Smooth muscle cell (in vitro differentiated cells): ENCODE results near the gene TBC1D9B. TPM values are rescaled to one million over a fixed set of nuclear protein-coding genes. Genes with fewer than 3 reads are reported as not detected.
A peak's percentile ranks its signal among the peaks of the same experiment; 100 is the strongest.

Experiments
- DNase-seq: peaks from one replicate; lab custom pipeline; 2025; ENCODE audit not compliant: unreplicated experiment; lab: John Stamatoyannopoulos, UW
- H2AFZ ChIP-seq: fragments of 200-600 bp; sonication (generic); 2 replicates; pipeline ENCODE4 v1.6.0; 2016; ENCODE audit warnings: antibody characterized with exemption, low read depth, mild to moderate bottlenecking
- H3F3A ChIP-seq: fragments of 200-600 bp; sonication (generic); 2 replicates; pipeline ENCODE4 v1.6.0; 2017; ENCODE audit warnings: antibody characterized with exemption, low read depth
- H3K27ac ChIP-seq: fragments of 200-600 bp; sonication (generic); 2 replicates; pipeline ENCODE4 v1.5.1; 2016; ENCODE audit warnings: low read depth, mild to moderate bottlenecking
- H3K27me3 ChIP-seq: fragments of 200-600 bp; sonication (generic); 2 replicates; pipeline ENCODE4 v1.6.1; 2016; ENCODE audit warnings: low read depth, mild to moderate bottlenecking
- H3K36me3 ChIP-seq: fragments of 200-600 bp; sonication (generic); 2 replicates; pipeline ENCODE4 v1.5.1; 2016; ENCODE audit warnings: low read depth
- H3K4me1 ChIP-seq: fragments of 200-600 bp; sonication (generic); 2 replicates; pipeline ENCODE4 v1.5.1; 2016; ENCODE audit warnings: low read depth
- H3K4me2 ChIP-seq: fragments of 200-600 bp; sonication (generic); 2 replicates; pipeline ENCODE4 v1.6.0; 2016; ENCODE audit warnings: mild to moderate bottlenecking
- H3K4me3 ChIP-seq: fragments of 200-600 bp; sonication (generic); 2 replicates; pipeline ENCODE4 v1.5.1; 2016; ENCODE audit warnings: mild to moderate bottlenecking
- H3K79me2 ChIP-seq: fragments of 200-600 bp; sonication (generic); 2 replicates; pipeline ENCODE4 v1.6.0; 2016; ENCODE audit warnings: low read depth, mild to moderate bottlenecking
- H3K9ac ChIP-seq: fragments of 200-600 bp; sonication (generic); 2 replicates; pipeline ENCODE4 v1.6.0; 2016; ENCODE audit warnings: low read depth
- H3K9me3 ChIP-seq: fragments of 200-600 bp; sonication (generic); replicated peaks from 2 replicates; pipeline ENCODE4 v1.5.1; 2016; ENCODE audit warnings: low read depth
- H4K20me1 ChIP-seq: fragments of 200-600 bp; sonication (generic); 2 replicates; pipeline ENCODE4 v1.6.0; 2016; ENCODE audit warnings: low read depth
- WGBS: methylation state at CpG from one replicate; pipeline ENCODE4 v1.1.7; 2016; ENCODE audit warnings: low lambda C conversion rate; 5-methylcytosine and 5-hydroxymethylcytosine counted together
- polyA plus RNA-seq: library from polyadenylated mRNA; unstranded; fragments of >200 nt; fragmentation: Nextera tagmentation; extraction: Ambion mirVana; gene quantifications from 2 replicates; pipeline ENCODE4 v1.2.1, GENCODE V29; 2016
- total RNA-seq: library from RNA; depleted of rRNA; stranded (reverse); fragments of >200 nt; gene quantifications from 2 replicates; pipeline ENCODE4 v1.2.3, GENCODE V29; 2014
- TF ChIP-seq, protein P1 (sequence below): fragments of 200-600 bp; sonication (generic); IDR thresholded peaks from 2 replicates; pipeline ENCODE4 v1.5.1; 2017; ENCODE audit warnings: borderline replicate concordance, mild to moderate bottlenecking, antibody characterized with exemption; ENCODE audit not compliant: insufficient read depth, poor library complexity, severe bottlenecking

Gene TBC1D9B
- total and polyA plus RNA-seq, 2 experiments from 2014 or later, result 47.5 to 62.3 TPM

- Histone ChIP-seq H3K4me2 (no peak overlapping the region), H3K27ac (no peak overlapping the region), H3K4me3 (no peak overlapping the region), H3K9ac (no peak overlapping the region), H2AFZ (no peak overlapping the region), H3K9me3 (no peaks in the 10 kb centered on the region), H3K4me1 (peaks cover 24% of the 10 kb centered on the region), H3K36me3 (peaks cover 5% of the 10 kb centered on the region), H3K27me3 (no peaks in the 10 kb centered on the region), H4K20me1 (peaks cover 80% of the 10 kb centered on the region), H3K79me2 (peaks cover 41% of the 10 kb centered on the region), H3F3A (peaks cover 12% of the 10 kb centered on the region)
- 97% methylated on average over 22 of the region's 22 CpGs for WGBS
- DNase-seq, result no peak
- TF ChIP-seq, protein P1, sequence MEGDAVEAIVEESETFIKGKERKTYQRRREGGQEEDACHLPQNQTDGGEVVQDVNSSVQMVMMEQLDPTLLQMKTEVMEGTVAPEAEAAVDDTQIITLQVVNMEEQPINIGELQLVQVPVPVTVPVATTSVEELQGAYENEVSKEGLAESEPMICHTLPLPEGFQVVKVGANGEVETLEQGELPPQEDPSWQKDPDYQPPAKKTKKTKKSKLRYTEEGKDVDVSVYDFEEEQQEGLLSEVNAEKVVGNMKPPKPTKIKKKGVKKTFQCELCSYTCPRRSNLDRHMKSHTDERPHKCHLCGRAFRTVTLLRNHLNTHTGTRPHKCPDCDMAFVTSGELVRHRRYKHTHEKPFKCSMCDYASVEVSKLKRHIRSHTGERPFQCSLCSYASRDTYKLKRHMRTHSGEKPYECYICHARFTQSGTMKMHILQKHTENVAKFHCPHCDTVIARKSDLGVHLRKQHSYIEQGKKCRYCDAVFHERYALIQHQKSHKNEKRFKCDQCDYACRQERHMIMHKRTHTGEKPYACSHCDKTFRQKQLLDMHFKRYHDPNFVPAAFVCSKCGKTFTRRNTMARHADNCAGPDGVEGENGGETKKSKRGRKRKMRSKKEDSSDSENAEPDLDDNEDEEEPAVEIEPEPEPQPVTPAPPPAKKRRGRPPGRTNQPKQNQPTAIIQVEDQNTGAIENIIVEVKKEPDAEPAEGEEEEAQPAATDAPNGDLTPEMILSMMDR, result no peak
Measured at GRCh38 chr5:179823937-179824744, 83.6 kb downstream of the TBC1D9B start.

GRCh38 chr5:179822444-179822990 lies 85.2 kb downstream of the TBC1D9B start:
- Histone ChIP-seq H3F3A (peaks cover 20% of the 10 kb centered on the region), H3K4me3 (peak overlapping the region; percentile 95), H3K9me3 (no peaks in the 10 kb centered on the region), H3K4me1 (peaks cover 33% of the 10 kb centered on the region), H2AFZ (no peak overlapping the region), H3K27ac (no peak overlapping the region), H3K36me3 (peaks cover 5% of the 10 kb centered on the region), H3K9ac (no peak overlapping the region), H3K4me2 (peak overlapping the region; percentile 96), H4K20me1 (peaks cover 64% of the 10 kb centered on the region), H3K27me3 (no peaks in the 10 kb centered on the region), H3K79me2 (peaks cover 29% of the 10 kb centered on the region)
- DNase-seq, result no peak
- 79% methylated on average over 8 of the region's 8 CpGs for WGBS
- TF ChIP-seq, protein P1, result no peak

DNA sequence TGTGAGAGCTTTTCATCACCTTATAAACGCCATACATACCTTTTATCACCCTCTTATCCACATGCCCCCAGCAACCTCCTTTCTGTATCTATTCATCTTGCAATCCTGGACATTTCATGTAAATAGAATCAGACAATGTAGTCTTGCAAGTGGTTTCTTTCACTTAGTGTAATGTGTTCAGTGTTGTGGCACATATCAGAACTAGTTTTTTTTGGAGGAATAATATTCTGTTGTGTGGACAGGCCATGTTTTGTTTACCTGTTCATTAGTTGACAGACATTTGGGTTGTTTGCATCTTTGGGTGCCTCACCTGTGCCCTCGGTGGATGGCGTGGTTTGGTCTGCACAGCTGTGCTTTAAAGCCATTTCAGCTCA lies 85.7 kb downstream of the TBC1D9B start:
- Histone ChIP-seq H3K27ac (no peak overlapping the region), H3K36me3 (peaks cover 5% of the 10 kb centered on the region), H3K4me2 (peak overlapping the region; percentile 96), H4K20me1 (peaks cover 59% of the 10 kb centered on the region), H2AFZ (no peak overlapping the region), H3K79me2 (peaks cover 29% of the 10 kb centered on the region), H3K4me1 (peaks cover 36% of the 10 kb centered on the region), H3F3A (peaks cover 23% of the 10 kb centered on the region), H3K9ac (peak overlapping the region; percentile 99), H3K27me3 (no peaks in the 10 kb centered on the region), H3K4me3 (peak overlapping the region; percentile 95), H3K9me3 (no peaks in the 10 kb centered on the region)
- WGBS, result 80% methylated on average over 3 of the region's 3 CpGs
- DNase-seq, result no peak
- TF ChIP-seq, protein P1, result no peak
